Prostate gland (tissue), 2 donors: ENCODE measurements around the gene ABCA6. TPM values are rescaled to one million over a fixed set of nuclear protein-coding genes. Genes with fewer than 3 reads are reported as not detected.

Source experiments
- DNase-seq: peaks from one replicate; pipeline ENCODE4 v3.0.0-alpha.2; 2019; ENCODE audit warnings: low spot score
- H3K27ac ChIP-seq, 2 donors: fragments of 200-600 bp; sonication (generic); 2 replicates each; pipeline ENCODE4 v1.5.1; 2017 to 2019
- H3K27me3 ChIP-seq: fragments of 200-600 bp; sonication (generic); replicated peaks from 2 replicates; pipeline ENCODE4 v1.5.1; 2019; ENCODE audit not compliant: insufficient read depth
- H3K36me3 ChIP-seq, 2 donors: fragments of 200-600 bp; sonication (generic); 1 replicate in 1 of 2; 2 replicates in 1 of 2; pipeline versions ENCODE4 v1.5.1 to v1.8.1; 2017 to 2019
- H3K4me1 ChIP-seq: fragments of 200-600 bp; sonication (generic); replicated peaks from 2 replicates; pipeline ENCODE4 v1.5.1; 2019
- H3K4me3 ChIP-seq, 2 donors: fragments of 200-600 bp; sonication (generic); 2 replicates each; pipeline ENCODE4 v1.5.1; 2017 to 2019
- H3K9me3 ChIP-seq: fragments of 200-600 bp; sonication (generic); 2 replicates; pipeline ENCODE4 v1.5.1; 2017
- POLR2A ChIP-seq: fragments of 450-650 bp; IDR thresholded peaks from one replicate; pipeline ENCODE4 v1.6.1; 2016; ENCODE audit warnings: antibody characterized with exemption, mild to moderate bottlenecking
- POLR2AphosphoS5 ChIP-seq: sonication (generic); formaldehyde crosslinking; IDR thresholded peaks from one replicate; pipeline ENCODE4 v1.6.1; 2017; ENCODE audit warnings: antibody characterized with exemption
- WGBS: methylation state at CpG from one replicate; pipeline ENCODE4 v1.1.5; 2018; 5-methylcytosine and 5-hydroxymethylcytosine counted together
- intact Hi-C: fragments of 100-400 bp; cut with DNase I; formaldehyde crosslinking; loops from one replicate; pipeline ENCODE4 v1.14.2; 2022
- total RNA-seq, 2 donors: library from RNA; depleted of rRNA; stranded (reverse); fragments of >200 nt; gene quantifications; one replicate each; pipeline ENCODE4 v1.1.0, GENCODE V29; 2016
- TF ChIP-seq, protein P1 (sequence below), 4 experiments: fragments of 200-600 bp in 2 of 4; fragments of 450-650 bp in 2 of 4; sonication (generic) in 2 of 4; IDR thresholded peaks; 1 replicate in 3 of 4; 2 replicates in 1 of 4; pipeline ENCODE4 v1.5.1; 2016 to 2019; ENCODE audit warnings: antibody characterized with exemption in 4 of 4, mild to moderate bottlenecking in 2 of 4, moderate library complexity in 2 of 4

Gene ABCA6
- total RNA-seq, 2 donors from 2014 or later: 3.2 to 10.1 TPM

DNA sequence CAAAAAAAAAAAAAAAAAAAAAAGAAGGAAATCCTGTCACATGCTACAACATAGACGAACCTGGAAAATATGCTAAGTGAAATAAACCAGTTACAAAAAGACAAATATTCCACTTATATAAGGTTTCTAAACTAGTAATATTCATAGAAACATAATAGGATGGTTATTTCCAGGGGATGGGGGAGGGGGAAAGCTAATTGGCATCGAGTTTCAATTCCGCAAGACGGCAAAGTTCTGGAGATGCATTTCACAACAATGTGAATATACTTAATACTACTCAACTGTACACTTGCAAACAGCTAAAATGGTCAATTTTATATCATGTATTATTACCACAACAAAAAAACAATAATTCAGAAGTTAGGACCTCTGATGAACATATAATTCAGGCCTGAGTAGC is 43.1 kb downstream of the ABCA6 start:
- no peak overlapping the region for H3K4me3 ChIP-seq
- no peaks in the 10 kb centered on the region for H3K27me3 ChIP-seq
- intact Hi-C loops: no loop called here
- no peak overlapping the region for H3K27ac ChIP-seq
- DNase-seq: no peak
- WGBS: 92% methylated on average over 4 of the region's 4 CpGs
- TF ChIP-seq, protein P1, sequence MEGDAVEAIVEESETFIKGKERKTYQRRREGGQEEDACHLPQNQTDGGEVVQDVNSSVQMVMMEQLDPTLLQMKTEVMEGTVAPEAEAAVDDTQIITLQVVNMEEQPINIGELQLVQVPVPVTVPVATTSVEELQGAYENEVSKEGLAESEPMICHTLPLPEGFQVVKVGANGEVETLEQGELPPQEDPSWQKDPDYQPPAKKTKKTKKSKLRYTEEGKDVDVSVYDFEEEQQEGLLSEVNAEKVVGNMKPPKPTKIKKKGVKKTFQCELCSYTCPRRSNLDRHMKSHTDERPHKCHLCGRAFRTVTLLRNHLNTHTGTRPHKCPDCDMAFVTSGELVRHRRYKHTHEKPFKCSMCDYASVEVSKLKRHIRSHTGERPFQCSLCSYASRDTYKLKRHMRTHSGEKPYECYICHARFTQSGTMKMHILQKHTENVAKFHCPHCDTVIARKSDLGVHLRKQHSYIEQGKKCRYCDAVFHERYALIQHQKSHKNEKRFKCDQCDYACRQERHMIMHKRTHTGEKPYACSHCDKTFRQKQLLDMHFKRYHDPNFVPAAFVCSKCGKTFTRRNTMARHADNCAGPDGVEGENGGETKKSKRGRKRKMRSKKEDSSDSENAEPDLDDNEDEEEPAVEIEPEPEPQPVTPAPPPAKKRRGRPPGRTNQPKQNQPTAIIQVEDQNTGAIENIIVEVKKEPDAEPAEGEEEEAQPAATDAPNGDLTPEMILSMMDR (IDR thresholded peaks at IDR 0.05): no peak
- TF ChIP-seq POLR2AphosphoS5: no peak
- TF ChIP-seq POLR2A: no peak
- no peaks in the 10 kb centered on the region for H3K36me3 ChIP-seq
- no peaks in the 10 kb centered on the region for H3K4me1 ChIP-seq
- no peaks in the 10 kb centered on the region for H3K9me3 ChIP-seq

DNA sequence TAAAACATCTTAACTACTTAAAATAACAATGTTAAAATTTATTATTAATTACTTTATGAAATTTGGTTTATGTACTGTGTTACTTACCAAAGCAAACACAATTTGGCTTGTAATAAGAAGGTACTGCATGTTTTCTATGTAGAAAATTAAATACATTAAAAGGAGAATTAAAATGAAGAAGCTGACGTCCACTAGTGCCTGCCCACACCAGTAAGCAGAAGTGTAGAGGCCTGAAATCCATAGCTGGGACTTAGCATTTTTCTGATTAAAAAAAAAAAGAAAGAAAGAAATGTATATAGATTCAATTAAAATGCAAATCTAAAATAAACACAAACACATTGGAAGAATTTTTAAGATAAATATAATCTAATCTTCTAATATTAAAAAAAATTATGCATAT is 45.2 kb downstream of the ABCA6 start:
- no peaks in the 10 kb centered on the region for H3K27me3 ChIP-seq
- no peak for DNase-seq

GRCh38 chr17:69093995-69094394 is 47.7 kb downstream of the ABCA6 start:
- intact Hi-C loops: no loop called here
- Histone ChIP-seq H3K27me3 (no peaks in the 10 kb centered on the region), H3K27ac (no peak overlapping the region), H3K9me3 (no peaks in the 10 kb centered on the region), H3K4me1 (no peaks in the 10 kb centered on the region), H3K4me3 (no peak overlapping the region), H3K36me3 (no peaks in the 10 kb centered on the region)
- no peak for DNase-seq
- 87% methylated on average over 2 of the region's 2 CpGs for WGBS
- TF ChIP-seq, protein P1 (IDR thresholded peaks at IDR 0.05): no peak
- TF ChIP-seq POLR2AphosphoS5 (no peak), POLR2A (no peak)

More for the DNA sequence above, 45.2 kb downstream of the ABCA6 start:
- Histone ChIP-seq H3K4me3 (no peak overlapping the region), H3K9me3 (no peaks in the 10 kb centered on the region), H3K4me1 (no peaks in the 10 kb centered on the region), H3K27ac (no peak overlapping the region), H3K36me3 (no peaks in the 10 kb centered on the region)
- 67% methylated on average over 1 of the region's 1 CpG for WGBS
- no peak for TF ChIP-seq POLR2A
- TF ChIP-seq POLR2AphosphoS5: no peak
- TF ChIP-seq, protein P1 (IDR thresholded peaks at IDR 0.05): no peak
- intact Hi-C loops: no loop called here

DNA sequence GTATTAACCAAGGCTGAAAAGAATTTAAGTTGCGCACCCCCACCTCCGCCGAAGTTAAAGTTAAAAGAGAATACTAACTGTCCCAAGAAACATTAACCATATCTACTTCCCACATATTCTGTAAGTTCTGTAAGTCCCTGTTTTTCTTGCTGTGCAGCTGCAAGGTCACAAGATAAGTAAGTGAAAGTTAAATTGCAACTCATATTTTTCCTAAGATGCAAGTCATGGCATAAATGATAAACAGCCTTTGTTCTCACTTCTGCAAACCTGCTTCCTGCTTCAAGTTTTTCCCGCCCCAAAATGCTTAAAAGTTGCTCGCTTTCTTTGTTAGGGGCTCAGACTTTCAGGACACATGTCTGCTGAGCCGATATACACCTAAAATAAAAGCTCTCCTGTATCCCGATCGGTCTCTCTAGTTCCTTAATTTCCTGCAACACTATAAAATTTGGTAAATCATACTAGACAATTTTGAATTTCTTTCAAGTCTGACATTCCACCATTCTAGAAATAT is 48.4 kb downstream of the ABCA6 start:
- Histone ChIP-seq H3K4me1 (no peaks in the 10 kb centered on the region), H3K4me3 (no peak overlapping the region), H3K36me3 (no peaks in the 10 kb centered on the region), H3K27ac (no peak overlapping the region), H3K27me3 (no peaks in the 10 kb centered on the region), H3K9me3 (no peaks in the 10 kb centered on the region)
- TF ChIP-seq, protein P1 (IDR thresholded peaks at IDR 0.05): no peak
- TF ChIP-seq POLR2A: no peak
- no peak for TF ChIP-seq POLR2AphosphoS5
- intact Hi-C loops: no loop called here
- 67% methylated on average over 8 of the region's 8 CpGs for WGBS
- no peak for DNase-seq

GRCh38 chr17:69090365-69090764 is 51.3 kb downstream of the ABCA6 start:
- DNase-seq: no peak
- WGBS: 87% methylated on average over 4 of the region's 4 CpGs
- Histone ChIP-seq H3K36me3 (no peaks in the 10 kb centered on the region), H3K4me1 (no peaks in the 10 kb centered on the region), H3K9me3 (no peaks in the 10 kb centered on the region), H3K4me3 (no peak overlapping the region), H3K27me3 (no peaks in the 10 kb centered on the region), H3K27ac (no peak overlapping the region)
- intact Hi-C loops: no loop called here
- TF ChIP-seq, protein P1 (IDR thresholded peaks at IDR 0.05): no peak
